Measurements from ENCODE around the gene SLC35F3.

SLC35F3 gene

DNA sequence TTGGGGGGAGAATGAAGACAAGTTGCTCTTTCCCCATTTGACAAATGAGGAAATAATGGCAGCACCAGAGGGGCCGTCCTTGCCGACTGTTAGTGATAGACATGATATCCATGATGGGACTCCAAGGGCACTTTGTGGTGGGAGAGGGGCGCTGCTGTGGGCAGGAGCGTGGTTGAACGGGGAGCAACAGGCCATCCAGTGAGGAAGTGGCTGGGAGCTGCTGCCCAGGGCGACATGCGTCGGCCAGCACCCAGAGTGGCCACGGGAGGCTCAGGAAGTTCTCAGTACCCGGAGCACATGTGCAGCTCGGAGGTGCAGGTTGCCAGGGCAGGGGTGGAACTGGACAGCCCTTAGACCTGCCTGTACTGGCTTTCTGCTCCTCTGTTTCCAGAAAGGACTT is 71.0 kb downstream of the SLC35F3 start:
- DNase-seq, result no peak

DNA sequence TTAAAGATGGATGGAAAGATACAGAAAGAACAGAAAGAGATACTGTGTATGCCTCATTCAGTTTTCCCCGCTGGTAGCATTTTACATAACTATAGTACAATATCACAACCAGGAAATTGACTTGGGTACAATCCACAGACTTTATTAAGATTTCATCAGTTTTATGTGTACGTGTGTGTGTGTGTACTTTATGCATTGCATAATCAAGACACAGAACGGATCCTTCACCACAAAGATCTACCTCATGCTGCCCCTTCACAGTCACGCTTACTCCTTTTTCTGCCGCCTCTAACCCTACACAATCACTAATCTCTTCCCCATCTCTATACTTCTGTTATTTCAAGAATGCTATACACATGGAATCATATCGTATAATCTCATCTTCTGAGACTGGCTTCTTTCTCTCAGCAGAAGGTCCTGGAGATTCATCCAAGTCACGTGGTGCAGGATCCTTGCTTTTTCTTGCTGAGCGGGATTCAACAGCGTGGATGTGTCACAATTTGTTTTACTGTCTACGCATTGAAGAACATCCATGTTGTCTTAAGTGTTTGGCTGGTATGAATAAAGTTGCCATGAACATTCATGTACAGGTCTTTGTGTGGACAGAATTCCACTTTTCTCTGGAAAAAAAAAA is 76.7 kb downstream of the SLC35F3 start:
- no peak for DNase-seq

DNA sequence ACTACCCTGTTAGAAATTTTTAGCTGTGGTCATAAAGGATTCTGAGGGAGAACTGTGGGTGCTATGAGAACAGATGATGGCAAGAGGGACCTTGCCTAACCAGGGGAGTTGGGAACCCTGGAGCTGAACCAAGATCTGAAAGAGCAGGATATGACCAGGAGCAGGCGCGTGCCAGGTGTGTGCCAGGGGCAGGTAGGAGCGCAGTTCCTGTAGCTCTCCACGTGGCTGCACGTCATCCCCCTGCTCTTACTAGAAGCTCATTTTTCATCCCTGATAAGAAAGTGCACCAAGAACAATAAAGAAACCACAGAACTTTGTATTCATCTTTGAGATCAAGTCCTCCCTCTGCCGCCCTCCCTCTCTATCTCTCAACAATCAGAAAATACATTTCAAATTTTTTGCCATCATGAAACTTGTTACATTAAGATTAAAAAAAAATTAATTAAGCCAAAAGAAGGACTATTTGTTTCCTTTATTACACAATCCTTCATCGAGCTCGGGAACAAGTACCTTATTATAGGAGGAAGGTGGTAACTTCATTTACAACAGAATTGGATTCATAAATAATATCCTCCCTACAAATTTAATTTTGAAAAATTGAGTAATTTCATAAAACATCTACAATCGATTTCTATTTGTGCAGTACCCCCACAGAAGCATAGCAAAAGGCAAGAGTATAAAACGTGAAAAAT is 78.5 kb downstream of the SLC35F3 start:
- DNase-seq, result no peak

DNA sequence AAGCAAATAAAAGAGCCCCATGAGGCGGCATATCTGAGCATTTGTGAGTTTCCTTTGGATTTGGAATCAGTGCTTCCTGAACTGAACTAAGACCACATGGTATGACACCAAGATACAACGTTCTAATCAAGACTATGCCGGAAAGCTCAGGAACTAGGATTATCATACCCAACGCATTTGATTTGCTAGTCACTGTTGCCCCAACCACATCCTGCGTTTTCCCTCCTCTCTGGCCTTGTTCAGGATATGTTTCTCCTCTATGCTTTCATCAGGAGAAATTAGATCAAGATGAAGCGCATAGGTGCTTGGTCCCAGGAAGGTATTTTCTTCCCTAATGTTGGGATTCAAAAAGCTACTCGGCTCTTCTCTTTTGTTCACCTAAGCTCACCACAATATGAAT is 79.3 kb downstream of the SLC35F3 start:
- no peak for DNase-seq

DNA sequence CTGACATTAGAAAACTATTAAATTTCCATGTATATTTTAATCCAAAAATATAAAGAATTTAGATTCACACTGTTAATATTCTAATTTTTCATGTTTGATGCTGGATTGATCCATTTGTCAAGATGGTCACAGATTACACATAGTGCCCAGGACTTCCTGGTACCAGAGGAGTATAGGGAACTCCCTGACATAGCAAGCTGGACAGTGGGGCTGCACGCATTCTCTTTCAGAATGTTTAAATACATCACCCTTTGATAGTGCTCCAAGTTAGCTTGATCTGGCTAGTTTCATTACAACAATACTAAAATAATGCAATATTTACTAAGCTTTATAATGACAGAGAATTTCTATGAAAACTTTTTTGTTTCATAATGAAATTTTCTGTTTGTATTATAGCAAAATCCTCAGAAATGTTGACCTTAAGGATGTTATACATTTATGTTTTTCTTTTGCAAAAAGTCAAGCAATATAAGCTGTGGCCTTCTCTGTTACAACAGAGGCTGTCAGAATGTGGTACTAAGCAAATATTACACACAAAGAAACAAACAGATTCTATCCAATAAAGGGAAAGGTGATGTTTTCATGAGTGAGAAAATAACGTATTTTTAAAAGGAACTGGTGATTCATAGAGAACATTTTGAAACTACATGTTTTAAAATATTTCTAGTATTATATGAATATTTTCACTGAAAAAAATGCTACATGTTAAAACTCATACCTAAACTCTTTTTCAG is 84.7 kb downstream of the SLC35F3 start:
- DNase-seq, result no peak

DNA sequence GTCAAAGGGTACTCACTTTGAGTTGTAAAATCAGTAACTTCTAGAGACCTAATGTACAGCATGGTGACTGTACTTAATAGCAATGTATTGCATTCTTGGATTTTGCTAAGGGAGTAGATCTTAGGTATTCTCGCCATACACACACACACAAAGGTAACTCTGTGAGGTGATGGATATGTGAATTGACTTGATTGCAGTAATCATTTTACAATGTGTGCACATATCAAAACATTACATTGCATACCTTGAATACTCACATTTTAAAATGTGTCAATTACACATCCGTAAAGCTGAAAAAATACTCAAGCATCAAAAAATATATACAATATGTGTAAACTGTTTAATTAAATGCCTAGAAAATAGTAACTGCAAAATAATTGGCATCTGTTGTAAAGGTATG is 86.0 kb downstream of the SLC35F3 start:
- DNase-seq, result no peak

DNA sequence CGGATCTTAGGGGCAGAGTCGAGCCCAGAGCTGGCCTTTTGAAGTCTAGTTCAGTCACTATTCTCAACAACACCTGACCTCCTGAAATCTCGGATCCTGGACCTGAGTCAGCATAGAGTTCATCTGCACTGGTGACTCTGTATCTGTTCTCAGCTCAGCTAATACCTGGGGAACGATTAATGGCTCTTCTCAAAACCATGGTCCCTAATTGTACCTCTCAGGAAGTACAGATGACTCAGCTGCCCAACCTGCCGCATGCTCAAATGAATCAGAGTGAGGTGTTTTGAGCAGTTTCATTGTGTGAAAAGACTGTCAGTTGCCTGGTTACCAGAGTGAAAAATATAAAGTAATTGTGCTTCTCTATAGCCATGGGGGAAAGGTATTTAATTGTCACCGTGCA is 89.2 kb downstream of the SLC35F3 start:
- peak; percentile 12 for DNase-seq

DNA sequence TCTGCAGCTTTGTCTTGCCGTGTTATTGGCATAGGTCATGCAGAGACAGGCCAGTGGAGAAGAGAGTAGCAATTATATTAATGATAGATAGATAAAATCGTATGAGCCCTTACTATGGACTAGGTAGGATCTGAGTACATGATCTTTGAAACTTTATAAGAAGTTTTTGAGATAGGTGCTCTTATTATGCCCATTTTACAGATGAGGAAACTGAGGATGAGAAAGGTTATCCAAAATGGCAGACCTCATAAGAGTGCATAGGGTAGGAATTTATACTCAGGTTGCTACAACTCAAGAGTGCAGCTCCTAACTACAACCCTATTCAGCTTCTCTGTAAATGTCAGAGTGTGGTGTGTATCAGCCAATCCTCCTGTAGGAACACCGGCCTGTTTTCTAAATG is 89.6 kb downstream of the SLC35F3 start:
- DNase-seq, result no peak

DNA sequence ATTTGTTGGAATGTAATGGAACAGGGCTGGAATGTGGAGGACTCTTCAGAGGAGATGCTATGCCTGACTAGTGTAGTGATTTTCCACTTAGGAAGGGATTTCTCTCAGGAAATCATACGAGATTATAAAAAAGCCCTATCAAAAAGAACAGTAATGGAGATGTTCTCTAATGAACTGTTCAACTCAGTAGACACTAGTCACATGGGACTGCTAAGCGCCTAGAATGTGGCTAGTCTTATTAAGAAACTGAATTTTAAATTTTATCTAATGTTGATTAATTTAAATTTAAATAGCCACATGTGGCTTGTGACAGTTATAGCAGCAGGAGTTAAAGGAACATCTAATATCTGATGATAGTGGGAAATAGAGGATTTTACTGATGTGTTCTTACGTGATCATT is 94.0 kb downstream of the SLC35F3 start:
- DNase-seq, result no peak

DNA sequence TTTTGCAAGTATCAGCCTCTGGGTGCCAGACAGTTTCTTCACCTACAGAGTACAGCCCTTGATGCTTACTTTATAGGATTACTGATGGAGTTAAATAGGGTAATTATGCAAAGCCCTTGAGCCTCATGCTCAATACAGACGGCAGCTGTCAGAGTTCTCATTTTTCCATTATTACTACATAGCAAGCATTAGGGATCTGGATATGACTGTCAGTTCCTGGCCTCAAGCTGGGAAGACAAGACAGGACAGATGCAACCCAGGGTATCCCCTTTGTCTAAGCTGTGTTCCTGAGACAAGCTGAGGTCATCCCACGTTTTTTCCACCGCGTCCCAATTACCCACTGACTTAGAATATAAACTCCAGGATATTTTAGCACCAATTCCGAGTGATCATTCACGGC is 94.4 kb downstream of the SLC35F3 start:
- no peak for DNase-seq

DNA sequence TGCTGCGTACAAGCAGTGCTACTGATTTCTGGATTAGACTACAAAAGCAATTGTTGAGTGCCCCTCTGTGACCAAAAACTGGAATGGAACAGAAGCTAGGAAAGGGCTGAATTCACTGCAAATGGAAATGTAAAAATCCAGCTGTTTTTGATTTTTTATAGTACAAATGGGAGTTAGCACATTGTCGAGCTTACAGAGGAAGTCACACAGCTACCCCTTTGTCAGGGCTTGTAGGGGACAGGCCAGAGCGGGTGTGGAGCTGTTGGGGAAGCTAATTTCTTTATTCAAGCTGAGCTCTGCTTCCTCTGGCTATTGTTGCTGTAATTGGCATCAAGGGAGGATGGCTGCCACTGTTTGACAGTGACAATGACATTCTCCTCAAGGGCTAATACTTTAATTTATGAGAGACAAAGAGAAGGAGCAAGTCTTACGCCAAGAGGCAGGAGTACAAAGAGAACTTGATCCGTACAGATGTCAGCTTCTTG is 96.1 kb downstream of the SLC35F3 start:
- DNase-seq, result no peak

DNA sequence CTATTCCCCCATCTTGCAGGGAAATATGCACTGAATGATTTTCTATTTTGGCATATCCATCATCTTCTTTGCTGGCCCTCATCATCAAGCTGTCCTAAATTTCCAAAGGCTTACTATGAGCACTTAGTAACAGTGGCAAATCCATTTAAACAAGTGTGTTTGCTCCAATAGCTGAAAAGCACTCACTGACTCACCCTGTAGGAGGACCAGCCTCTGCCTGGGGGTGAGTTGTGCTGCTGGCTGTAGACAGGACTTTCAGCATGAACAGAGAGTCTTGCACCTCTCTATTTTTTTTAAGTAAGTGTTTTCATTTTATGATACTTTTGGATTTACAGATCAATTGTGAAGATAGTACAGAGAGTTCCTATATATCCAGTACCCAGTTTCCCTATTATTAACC is 97.3 kb downstream of the SLC35F3 start:
- DNase-seq, result no peak

DNA sequence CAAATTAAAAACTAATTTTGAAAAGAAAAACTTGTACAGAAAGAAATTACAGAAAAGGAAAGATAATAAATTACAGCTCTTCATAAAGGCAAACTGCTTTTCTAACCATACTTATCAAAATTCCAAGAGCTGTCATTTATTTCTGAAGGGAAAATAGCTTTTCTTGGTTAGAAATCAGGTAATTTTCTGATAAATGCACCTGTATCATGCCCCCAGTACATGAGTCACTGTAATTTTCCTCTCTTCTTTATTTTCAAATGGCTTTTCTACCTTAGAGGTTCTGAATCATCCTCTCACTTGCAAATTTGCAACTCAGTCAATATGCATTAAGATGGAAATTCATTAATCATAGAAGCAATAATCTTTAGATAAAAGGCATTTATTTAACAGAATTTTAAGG is 100.1 kb downstream of the SLC35F3 start:
- DNase-seq, result no peak

DNA sequence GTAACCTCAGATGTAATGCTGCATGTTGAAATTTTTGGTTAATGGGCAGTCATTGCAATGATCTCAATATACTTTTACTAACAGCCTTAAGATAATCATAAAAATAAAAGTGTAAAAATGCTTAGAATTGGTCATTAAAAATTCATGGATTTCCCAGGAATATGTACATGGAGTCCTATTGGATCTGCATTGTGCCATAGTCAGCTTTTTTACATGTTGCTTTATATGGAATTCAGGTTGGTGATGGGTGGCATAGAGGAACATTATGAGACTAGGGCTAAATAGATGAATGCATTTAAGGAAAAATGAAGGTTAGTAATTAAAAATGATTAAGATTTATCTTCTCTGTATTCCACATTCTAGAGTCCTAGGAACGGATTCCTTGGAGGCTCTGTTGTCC is 103.2 kb downstream of the SLC35F3 start:
- DNase-seq, result no peak

DNA sequence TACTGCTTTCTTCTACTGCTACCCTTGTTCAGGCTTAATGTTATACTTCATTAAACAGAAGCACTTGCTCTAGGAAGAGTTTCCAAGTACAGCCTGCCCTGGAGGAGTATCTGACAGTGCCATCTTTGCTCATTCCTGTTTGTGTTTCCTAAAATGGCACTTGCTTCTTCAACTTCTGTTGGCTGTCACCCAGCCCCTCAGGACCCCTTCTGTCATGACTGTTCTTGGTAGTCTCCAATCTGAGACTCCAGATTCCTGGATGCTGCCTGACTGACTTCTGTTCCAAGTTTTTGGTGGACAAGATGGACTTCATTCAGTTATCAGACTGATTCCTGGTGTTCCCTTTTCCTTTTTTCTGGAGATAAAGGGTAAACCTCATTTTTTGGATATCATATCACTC is 104.1 kb downstream of the SLC35F3 start:
- DNase-seq, result no peak

DNA sequence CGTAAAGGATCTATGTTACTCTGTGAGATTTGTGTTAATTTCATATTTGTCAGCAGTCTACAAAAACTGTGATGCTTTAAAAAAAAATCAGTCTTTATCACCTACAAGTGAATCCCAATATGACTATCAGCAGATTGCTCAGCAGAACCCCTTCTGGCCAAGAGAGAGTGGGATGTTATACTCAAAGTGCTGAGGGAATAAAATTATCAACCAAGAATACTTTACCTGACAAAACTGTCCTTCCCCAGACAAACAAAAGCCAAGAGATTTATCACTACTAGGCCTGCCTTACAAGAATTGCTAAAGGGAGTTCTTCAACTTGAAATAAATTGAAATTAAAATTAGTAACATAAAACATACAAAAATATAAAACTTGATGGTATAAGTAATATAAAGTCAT is 105.2 kb downstream of the SLC35F3 start:
- no peak for DNase-seq

DNA sequence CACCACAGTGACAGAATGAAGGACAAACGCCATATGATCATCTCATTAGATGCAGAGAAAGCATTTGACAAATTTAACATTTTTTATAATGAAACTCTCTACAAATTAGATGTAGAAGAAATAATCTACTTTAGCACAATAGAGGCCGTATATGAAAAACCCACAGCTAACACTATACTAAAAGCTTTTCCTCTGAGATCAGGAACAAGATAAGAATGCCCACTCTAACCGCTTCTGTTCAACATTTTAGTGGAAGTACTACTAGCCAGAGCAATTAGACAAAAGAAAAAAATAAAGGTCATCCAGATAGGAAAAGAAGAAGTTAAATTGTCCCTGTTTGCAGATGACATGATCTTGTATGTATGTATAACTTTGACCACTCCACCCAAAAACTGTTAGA is 109.7 kb downstream of the SLC35F3 start:
- DNase-seq, result no peak

DNA sequence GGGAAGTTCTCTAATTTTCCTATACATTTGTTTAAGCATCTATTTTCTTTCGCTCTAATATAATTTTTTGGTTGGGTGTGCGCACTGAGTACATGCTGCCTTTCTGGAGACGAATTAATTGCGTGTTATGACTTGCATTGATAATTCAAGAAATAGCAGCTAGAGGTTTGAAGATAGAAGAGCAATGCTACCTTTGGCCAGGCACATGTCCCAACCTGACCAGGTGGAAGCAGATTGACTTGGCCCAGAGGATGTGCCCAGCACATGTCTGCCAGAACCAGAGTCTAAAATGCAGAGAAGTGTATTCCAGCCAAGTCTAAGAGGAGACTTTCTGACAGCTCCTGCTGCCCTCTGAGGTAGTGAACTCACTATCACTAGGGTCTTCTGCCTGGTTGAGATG is 114.3 kb downstream of the SLC35F3 start:
- no peak for DNase-seq

DNA sequence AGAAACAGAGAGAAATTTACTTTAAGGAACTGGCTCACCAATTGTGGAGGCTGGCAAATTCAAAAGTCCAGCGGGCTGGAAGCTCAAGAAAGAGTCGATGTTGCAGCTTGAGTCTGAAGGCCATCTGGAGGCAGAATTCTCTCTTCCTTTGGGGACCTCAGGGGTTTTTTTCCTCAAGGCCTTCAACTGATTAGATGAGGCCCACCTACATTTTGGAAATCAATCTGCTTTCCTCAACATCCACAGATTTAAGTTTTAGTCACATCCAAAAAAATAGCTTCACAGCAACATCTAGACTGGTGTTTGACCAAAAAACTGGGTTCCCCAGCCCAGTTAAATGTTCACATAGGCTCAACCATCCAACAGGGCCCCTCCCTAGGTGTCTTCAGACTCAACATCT is 114.9 kb downstream of the SLC35F3 start:
- DNase-seq, result no peak

DNA sequence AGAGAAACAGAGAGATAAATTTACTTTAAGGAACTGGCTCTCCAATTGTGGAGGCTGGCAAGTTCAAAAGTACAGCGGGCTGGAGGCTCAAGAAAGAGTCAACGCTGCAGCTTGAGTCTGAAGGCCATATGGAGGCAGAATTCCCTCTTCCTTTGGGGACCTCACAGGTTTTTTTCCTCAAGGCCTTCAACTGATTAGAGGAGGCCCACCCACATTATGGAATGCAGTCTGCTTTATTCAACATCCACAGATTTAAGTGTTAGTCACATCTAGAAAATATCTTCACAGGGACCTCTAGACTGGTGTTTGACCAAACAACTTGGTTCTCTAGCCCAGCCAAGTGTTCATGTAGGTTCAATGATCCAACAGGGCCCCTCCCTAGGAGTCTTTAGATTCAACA is 117.8 kb downstream of the SLC35F3 start:
- no peak for DNase-seq

DNA sequence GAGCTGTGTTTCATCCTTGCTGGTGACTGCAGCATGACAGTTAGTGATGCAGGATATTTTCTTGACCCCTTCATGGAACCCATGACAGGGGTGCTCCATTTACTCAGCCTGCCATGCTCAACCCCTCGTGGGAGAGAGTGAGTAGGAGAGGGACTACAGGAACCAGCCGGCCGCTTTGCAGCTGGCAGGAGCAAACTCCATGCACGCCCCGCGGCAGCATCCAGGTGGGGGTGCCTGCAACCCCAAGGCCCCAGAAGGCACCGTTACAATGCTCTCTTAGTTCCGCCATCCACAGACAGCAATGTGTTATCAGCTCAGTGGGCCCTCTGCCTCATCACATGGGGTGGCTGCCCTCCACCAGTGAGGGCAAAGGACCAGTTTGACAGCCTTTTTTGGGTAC is 135.1 kb downstream of the SLC35F3 start:
- no peak for DNase-seq

DNA sequence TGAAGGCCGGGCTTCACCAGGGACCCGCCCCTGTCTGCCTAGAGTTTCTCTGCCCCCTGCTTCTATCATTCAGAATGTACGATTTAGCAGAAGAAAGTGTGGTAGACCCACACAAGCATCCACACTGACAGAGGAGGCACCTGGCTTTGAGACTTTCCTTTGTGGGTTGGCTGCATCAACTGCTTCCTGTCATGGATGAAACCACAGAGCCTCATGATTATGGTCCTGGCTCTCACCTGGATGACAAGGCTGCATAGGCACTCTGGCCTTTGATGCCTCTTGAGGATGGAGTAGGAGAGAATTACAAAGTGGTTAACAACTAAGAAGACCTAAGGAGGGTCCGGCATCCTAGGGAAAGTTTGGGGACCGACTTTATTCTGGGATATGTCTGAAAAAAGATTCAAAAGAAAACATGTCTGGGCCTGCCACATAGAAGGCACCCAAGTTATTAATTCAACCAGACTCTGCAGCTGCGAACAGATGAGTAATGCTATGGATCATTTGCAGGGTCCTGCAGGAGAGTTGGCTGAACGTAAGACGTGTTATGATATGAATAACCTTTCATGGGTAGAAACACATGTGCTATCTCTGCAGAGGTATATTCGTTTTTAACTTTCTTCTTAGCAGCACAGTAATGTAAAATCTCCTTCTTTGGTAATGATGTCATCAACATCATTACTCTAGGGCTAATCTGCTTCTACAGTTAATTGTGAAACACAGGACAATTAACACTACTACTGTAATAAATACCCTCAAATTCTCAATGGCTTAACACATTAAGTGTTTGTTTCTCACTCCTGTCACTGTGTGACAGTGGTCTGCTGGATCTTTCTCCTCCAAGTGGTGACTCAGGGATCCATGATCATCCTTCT is 136.2 kb downstream of the SLC35F3 start:
- no peak for DNase-seq

DNA sequence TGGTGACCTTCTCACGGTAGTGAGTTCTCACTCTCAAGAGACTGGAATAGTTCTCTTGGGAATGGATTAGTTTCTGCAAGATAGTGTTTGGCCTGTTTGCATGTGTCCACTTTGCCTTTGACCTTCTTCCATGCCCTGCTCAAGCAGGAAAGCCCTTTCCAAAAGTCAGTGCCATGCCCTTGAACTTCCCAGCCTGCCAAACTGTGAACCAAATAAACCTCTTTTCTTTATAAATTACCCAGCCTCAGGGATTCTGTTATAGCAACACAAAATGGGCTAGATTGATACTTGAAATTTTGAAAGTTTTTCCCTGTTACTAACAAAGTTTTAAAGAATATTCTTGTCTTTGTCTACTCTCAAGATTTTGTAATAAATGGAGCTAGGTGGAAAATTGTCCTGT is 139.6 kb downstream of the SLC35F3 start:
- no peak for DNase-seq

All from RPMI8226 (cell line).